ENCODE measurements around the gene DHX38.
"Not testable (repeated sequence)": the region's sequence is repeated elsewhere in the genome, so short reads cannot be mapped to it uniquely, and the experiment has no call there.

The DHX38 gene

DNA sequence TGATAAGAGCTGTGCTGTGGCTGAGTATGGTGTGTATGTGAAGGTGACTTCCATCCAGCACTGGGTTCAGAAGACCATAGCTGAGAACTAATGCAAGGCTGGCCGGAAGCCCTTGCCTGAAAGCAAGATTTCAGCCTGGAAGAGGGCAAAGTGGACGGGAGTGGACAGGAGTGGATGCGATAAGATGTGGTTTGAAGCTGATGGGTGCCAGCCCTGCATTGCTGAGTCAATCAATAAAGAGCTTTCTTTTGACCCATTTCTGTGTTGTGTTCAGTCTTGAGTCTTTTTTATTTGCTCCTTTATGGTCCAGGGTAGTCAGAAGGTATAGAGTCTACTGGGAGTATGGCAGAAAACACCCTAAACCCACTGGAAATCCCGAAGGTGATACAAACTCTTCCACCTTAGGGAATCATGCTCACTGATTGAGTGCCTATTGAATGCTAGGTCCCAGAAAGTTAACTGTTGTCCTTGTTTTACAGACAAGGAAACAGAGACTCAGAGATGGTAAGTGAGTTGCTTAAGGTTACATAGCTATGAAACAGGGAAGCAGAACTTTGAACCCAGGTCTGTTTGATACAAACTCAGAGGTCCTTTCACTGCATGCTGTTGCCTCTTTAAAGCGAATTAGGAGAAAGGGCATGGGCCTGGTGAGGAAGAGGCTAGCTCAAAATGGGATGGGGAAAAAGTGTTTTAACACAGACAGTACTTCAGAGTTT, 16.5 kb upstream of the DHX38 start:
- intact Hi-C loops (cut with DNase I), result not testable (repeated sequence)

DNA sequence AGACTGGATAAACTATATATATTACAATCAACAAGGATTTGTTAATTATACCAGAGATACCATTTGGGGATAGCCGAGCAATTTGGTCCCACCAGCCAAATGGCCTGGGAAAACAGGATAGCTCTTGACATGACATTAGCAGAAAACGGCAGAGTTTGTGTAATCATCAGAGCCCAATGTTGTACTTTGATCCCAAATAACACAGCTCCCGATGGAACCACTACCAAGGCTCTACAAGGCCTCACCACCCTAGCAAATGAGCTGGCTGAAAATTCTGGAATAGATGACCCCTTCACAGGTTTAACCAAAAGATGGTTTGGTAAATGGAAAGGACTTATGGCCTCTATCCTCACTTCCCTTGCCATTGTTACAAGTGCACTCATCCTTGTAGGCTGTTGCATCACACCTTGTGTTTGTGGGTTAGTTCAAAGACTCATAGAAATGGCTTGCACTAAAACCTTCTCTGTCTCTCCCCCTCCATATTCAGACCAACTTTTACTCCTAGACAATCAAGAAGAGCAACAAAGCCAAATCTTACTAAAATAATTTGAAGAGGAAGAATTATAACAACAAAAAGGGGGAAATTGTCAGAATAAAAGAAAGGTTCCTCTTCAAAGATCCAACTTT, 9.8 kb upstream of the DHX38 start:
- intact Hi-C loops (cut with DNase I), result no loop called here
- no peak for DNase-seq

More for the DNA sequence above, 16.5 kb upstream of the DHX38 start:
- DNase-seq, result not testable (repeated sequence)

DNA sequence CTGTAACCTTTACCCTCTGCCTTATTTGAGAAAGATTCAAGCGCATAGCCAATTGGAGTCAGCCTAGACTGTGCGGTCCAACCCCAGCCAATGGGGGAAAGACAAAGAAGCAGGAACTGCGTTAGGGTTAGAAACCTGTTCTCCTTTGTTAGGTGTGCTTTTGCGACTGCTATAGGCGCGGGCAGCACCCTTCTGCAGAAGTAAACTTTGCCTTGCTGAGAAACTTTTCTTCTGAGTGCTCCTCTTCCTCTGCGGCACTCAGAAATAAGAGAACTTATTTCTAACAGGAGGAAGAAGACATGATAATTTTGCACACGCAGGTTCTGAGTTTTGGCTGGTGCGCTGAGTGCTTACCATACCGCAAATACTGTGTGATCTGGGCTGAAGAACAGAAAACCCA, 9.2 kb upstream of the DHX38 start:
- intact Hi-C loops (cut with DNase I), result no loop called here
- DNase-seq, result no peak

DNA sequence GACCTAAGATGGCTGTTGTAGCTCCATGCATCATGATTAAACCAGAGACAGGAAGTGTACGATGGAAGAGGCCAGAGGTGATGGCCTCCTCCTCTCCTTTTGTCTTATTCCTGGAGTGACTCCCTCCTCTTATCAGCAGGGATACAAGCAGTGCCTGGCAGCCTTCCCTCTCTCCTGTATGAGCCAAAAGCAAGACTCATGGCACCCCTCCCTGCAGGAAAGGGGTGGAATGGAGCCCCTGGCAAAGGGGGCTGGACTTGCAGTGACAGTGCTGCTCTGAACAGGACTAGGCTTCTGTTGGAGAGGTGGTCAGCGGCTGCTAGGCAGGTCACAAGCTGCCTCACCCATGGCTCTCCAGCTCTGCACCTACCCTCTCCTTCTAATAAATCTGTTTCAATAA, 8.6 kb upstream of the DHX38 start:
- intact Hi-C loops (cut with DNase I), result no loop called here
- DNase-seq, result peak in 1 of 10 donors; percentile 41

DNA sequence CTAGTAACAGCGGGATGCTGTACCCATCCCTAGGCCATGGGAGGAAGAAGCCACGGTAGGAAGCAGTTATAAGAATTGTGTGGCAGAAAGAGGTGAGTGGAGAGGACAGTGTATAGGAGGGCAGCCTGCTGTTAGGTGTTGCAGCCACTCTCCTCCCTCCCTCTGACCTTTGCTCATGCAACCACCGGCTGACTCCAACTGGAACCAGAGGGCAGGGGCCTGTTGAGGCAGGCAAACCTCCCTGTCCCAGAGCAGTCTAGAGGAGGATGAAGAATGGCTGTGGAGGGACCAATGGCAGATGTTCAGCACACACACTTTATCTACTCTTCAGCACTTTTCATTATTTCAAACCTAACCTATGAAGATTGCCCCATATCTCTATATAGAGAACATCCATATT, 2.4 kb upstream of the DHX38 start:
- no peak for DNase-seq
- intact Hi-C loops (cut with DNase I), result no loop called here

DNA sequence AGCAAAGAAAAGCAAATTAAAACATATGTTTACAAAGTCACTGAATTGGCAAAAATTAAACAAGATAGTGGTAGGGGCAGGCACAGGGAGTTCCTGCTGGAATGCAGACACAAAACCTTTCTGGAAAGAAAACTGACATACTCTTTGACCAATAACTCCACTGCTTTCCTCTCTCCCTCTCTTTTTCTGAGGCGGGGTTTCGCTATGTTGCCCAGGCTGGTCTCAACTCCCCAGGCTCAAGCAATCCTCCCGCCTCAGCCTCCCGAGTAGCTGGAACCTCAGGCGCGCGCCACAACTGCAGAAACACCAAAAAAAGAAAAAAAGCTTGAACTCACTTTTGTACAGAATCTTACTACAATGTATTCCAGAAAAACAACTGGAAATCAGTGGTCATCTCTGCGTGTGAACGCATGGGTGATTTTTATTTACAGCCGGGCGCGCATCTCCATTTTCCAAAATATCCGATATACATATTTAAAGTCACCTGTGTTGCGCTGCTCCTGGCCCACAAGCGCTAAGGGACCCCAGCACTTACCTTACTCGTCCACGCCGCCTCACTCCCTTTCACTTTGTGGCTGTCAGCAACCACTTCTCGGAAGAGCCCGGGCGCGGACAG, 707 bp upstream of the DHX38 start:
- no peak for DNase-seq
- intact Hi-C loops (cut with DNase I), result loop anchor here (2.0 kb wide), 1 partner anchor 84 kb away; the partner anchor contains the start of gene DHODH

DNA sequence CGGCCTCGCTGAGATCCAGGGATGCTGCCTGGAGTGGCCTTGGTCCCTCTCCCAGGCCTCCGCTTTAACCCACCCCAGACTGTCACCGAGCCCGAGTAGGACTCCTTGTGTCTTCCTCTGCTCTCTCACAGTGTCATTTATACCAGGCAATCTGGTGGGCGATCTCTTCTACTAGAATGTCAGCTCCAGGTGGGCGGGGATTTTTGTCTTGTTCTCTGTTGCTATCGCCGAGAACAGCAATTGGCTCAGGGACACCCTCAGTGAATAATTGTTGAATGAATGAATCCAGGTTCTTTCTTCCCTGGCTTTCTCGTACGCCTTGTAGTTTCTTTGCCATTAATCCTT, 591 bp downstream of the DHX38 start:
- DNase-seq, result peak in 1 of 10 donors; percentile 11
- intact Hi-C loops (cut with DNase I), result no loop called here

DNA sequence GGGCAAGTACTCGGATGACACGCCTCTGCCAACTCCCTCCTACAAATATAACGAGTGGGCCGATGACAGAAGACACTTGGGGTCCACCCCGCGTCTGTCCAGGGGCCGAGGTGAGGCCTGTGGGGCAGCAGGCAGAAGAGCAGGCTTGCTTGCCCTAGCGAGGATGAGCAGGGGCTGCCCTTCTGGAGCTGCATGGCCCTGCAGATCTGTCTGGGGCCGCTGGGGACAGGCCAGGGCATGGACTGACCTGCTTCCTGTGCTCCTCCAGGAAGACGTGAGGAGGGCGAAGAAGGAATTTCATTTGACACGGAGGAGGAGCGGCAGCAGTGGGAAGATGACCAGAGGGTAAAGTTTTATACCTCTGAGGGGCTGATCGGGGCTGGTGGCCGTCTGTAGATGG, 5.3 kb downstream of the DHX38 start:
- DNase-seq, result no peak
- intact Hi-C loops (cut with DNase I), result loop anchor here (1.0 kb wide), 1 partner anchor 33 kb away; no protein-coding TSS in a partner anchor

DNA sequence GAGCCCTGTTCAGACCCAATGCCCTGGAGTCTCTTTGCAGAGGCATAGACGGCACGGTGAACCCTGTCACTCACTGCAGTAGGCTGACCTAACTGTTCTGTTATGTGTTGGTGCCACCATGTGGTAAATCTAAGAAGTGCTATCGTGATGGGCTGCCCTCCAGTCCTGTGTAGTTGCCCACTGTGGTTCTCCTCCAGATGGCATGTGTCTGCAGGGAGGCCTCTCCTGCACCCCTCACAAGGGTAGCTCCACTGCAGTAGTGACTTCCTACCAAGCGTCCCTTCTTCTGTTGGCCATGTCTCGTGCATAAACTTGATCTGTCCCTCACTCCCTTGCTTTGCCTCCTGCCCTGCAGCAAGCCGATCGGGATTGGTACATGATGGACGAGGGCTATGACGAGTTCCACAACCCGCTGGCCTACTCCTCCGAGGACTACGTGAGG, 5.8 kb downstream of the DHX38 start:
- DNase-seq, result peak in 5 of 10 donors; percentile 21 to 89 (median 31)
- intact Hi-C loops (cut with DNase I), result loop anchor here (1.0 kb wide), 1 partner anchor 33 kb away; no protein-coding TSS in a partner anchor

DNA sequence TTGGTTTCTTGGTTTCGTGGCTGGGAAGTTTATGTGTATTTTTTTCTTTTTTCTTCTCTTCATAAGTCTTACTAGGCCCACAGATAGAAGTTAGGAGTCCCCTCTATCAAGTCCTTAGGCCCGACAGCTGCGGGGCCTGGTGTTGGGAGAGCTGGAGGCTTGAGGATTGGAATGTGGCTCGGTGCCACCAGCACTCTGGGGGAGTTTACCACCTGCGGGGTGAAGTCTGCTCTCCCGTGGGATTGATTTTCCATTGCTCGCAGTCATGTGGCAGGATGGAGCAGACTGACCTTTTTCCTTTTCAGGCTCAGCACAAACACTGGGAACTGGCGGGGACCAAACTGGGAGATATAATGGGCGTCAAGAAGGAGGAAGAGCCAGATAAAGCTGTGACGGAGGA, 7.5 kb downstream of the DHX38 start:
- no peak for DNase-seq
- intact Hi-C loops (cut with DNase I), result no loop called here

DNA sequence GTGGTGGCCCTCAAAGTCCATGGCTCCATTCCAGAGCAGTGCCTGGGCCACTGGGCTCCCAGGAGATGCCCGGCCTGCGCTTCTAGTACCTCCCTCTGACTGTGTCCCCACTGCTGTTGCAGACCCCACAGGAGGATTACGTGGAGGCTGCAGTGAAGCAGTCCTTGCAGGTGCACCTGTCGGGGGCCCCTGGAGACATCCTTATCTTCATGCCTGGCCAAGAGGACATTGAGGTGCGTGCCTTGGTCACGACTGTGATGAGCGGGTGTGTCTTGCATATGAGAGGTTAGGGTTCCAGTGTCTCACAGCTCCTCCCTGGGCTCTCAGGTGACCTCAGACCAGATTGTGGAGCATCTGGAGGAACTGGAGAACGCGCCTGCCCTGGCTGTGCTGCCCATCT, 11.3 kb downstream of the DHX38 start:
- DNase-seq, result no peak
- intact Hi-C loops (cut with DNase I), result no loop called here

DNA sequence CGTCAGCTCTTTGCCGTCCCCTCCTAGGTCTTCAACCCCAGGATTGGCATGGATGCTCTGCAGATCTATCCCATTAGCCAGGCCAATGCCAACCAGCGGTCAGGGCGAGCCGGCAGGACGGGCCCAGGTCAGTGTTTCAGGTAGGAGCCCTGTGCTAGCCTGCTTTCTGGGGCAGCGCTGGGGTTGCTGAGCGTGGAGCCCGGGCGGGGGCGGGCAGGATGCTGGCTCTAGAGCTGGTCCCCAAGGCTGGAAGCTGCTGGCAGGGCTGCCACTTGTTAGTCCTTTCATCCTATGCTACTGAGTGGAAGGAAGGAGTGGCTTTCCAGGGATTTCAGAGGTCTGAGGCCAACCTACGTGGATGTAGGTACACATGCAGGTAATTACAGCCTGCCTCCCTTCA, 12.3 kb downstream of the DHX38 start:
- DNase-seq, result no peak

DNA sequence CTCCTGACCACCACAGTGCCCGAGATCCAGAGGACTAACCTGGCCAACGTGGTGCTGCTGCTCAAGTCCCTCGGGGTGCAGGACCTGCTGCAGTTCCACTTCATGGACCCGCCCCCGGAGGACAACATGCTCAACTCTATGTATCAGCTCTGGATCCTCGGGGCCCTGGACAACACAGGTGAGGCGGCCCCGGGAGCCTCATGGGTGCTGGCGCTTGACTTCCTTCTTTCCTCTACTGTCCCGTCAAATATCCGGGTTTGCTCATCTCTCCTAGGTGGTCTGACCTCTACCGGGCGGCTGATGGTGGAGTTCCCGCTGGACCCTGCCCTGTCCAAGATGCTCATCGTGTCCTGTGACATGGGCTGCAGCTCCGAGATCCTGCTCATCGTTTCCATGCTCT, 13.7 kb downstream of the DHX38 start:
- DNase-seq, result no peak
- intact Hi-C loops (cut with DNase I), result no loop called here

More for the DNA sequence above, 12.3 kb downstream of the DHX38 start:
- intact Hi-C loops (cut with DNase I), result no loop called here

DNA sequence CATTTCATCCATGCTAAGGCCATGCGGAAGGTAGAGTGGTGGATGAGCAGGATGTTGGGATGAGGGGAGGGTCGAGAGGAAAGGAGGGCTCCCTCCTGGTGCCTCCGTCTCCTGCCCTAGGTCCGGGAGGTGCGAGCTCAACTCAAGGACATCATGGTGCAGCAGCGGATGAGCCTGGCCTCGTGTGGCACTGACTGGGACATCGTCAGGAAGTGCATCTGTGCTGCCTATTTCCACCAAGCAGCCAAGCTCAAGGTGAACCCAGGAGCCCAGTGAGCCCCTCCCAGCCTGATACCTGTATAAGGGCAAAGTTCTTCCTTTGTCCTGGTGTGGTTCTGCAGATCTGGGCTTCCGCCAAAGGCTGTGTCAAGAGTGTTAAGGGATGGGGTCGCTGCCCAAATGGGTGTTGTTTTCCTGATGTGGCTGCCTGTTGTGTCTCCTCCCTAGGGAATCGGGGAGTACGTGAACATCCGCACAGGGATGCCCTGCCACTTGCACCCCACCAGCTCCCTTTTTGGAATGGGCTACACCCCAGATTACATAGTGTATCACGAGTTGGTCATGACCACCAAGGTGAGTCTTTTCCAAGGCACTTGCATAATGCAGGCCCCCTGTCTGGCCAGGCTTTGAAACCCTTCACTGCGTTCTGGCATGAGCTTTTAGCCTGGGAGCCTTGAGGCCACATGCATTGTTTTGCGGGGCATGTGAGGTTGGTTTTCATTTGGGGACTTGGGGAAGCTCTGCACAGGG, 14.9 kb downstream of the DHX38 start:
- intact Hi-C loops (cut with DNase I), result no loop called here
- no peak for DNase-seq

DNA sequence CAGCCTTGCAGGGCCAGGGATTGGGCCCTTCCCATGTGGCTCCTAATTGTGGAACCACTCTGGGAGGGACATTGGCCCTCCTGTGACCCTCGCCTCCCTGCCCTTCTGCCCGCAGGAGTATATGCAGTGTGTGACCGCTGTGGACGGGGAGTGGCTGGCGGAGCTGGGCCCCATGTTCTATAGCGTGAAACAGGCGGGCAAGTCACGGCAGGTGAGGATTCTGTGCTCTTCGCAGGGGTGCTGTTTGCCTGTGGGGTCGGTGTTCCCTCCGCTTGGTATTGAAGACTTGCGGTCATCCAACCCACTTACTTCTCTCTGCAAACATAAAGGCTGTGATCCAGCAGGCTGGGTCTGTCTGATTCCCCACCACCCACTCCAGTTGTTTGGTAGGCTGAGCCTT, 15.7 kb downstream of the DHX38 start:
- intact Hi-C loops (cut with DNase I), result no loop called here

DNA sequence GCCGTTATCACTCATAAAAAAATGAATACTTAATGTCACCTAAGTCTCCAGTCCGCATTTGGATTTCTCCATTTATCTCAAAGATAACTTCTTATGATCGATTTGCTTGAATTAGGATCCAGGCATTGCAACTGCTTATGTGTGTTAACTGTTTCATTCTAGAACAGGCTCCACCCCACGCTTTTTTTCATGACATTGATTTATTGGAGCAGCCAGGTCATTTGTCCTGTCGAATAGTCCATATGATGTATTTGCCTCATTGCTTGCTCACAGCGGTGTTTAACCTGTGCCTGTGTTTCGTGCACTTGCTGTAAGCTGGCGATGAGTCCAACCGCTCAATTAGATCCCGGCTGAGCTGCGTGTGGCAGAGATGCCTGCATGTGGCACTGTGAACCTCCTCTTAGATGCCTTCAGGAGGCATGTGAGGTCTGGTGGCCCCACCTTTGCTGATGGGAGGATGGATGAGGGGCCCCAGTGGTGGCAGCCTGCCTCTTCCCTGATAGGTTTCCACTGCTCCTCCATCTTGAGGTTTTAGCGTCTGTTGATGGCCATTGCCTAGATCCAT, 16.4 kb downstream of the DHX38 start:
- intact Hi-C loops (cut with DNase I), result no loop called here
- peak in 1 of 10 donors; percentile 51 for DNase-seq

More for the DNA sequence above, 15.7 kb downstream of the DHX38 start:
- no peak for DNase-seq

DNA sequence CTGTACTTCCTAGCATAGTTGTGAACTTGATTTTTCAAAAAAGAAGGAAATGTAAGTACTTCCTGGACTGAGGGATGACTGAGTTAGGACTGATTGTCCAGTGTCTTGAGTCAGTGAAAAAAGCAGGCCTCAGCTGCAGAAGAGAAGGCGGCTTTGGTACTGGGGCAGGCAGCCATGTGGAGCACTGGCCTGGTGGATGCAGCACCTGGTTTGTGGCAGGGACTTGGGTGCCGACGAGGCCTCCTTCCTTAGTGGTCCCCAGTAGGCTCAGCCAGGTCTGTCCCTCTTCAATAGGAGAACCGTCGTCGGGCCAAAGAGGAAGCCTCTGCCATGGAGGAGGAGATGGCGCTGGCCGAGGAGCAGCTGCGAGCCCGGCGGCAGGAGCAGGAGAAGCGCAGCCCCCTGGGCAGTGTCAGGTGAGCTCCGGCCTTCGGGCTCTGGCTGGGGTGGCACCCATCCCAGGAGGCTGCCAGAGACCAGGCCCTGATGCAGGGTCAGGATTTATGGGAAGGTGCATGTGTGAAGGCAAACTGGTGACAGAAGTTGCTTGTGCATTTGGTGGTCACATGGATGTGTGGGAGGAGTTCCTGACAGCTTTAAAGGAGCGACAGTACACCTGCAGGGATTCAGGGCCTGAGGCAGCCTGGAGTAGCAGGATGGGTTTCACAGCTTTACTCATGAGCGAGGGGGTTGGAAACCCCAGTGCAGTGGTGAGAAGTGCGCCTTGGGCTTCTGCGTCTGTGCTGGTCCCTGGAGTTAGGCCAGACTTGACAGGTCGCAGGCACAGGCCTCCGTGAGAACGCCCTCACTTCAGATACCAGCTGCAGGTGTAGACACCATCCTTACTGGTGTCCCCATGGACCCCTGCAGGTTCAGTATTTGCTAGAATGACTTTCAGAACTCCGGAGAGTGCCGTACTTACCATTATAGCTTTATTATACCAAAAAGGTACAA, 17.3 kb downstream of the DHX38 start:
- intact Hi-C loops (cut with DNase I), result no loop called here

DNA sequence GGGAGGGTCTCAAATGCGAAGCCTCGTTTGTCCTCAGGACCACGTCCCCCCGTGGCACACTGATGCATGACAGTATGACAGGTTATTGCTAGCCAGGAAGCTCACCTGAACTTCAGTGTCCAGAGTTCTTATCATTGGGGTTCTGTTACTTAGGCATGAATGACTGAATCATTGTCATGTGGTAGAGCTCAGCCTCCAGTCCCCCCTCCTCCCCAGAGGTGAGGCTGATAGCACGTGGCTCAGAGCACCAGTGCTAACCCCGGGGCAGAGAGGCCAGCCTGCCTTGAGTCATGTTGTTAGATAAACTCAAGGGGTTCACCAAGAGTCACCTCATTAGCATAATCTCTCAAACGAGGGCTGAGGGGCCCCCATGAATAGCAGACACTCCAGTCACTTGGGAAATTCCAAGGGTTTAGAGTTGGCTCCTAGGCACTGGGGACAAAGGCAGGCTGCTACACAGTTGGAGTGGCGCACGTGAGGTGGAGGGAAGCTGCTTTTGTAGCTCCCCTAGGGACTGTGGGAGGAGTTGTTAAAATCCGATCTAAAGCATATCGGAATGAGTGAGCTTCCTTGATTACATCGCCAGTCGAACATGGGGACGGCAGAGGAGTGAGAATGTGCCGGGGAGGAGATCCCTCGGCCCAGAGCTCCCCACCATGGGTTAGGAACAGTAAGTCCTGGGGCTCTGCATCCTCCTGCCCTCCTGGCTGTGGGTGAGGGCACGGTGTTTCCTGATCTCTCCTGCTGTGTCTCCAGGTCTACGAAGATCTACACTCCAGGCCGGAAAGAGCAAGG, 18.2 kb downstream of the DHX38 start:
- peak in 1 of 10 donors; percentile 59 for DNase-seq
- intact Hi-C loops (cut with DNase I), result no loop called here

More for the DNA sequence above, 17.3 kb downstream of the DHX38 start:
- peak in 1 of 10 donors; percentile 69 for DNase-seq

DNA sequence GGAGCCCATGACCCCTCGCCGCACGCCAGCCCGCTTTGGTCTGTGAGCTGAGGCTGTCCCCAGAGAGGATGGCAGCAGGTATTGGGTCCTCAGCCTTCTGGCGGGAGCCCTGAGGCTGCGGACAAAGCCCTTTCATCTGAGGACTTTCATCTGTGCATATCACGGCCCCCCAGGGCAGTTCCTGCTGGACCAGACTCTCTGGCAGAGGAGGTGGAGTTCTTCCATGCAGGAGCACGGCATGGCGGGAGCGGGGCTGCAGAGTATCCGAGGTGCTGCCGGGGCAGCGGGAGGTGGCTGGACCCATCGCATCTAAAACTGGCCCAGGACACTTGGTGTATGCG, 18.8 kb downstream of the DHX38 start:
- peak in 1 of 10 donors; percentile 78 for DNase-seq
- intact Hi-C loops (cut with DNase I), result no loop called here

Data from posterior cingulate gyrus (tissue), 11 donors.